A172 (cell line): ENCODE results near the gene ZKSCAN3. TPM values are rescaled to one million over a fixed set of nuclear protein-coding genes. Genes with fewer than 3 reads are reported as not detected.

Experiments
- total RNA-seq: library from RNA; depleted of rRNA; stranded (reverse); fragments of >200 nt; shearing (Covaris generic); gene quantifications from 2 replicates; pipeline ENCODE4 v1.2.3, GENCODE V29; 2014; rRNA removed

ZKSCAN3 gene
- total RNA-seq, 1 experiment from 2014 or later, result 3.7 TPM

Other genes with a start within 250 kb of the ZKSCAN3 start
- 7.7 and 9.9 TPM in 2 replicates for gene ZSCAN16, start 225.3 kb upstream of the ZKSCAN3 start, total RNA-seq
- 10.2 and 10.4 TPM in 2 replicates for gene ZKSCAN8, start 208.1 kb upstream of the ZKSCAN3 start, total RNA-seq
- gene ZSCAN9, start 124.7 kb upstream of the ZKSCAN3 start, total RNA-seq, result 14.0 and 17.0 TPM in 2 replicates
- 3.5 and 5.6 TPM in 2 replicates for gene ZKSCAN4, start 97.7 kb upstream of the ZKSCAN3 start, total RNA-seq
- not detected in 2 replicates for gene NKAPL, start 90.7 kb upstream of the ZKSCAN3 start, total RNA-seq
- gene ZSCAN26, start 82.8 kb upstream of the ZKSCAN3 start, total RNA-seq, result 16.9 and 18.7 TPM in 2 replicates
- gene PGBD1, start 68.4 kb upstream of the ZKSCAN3 start, total RNA-seq, result 9.1 and 12.0 TPM in 2 replicates
- gene ZSCAN31, start 13.8 kb upstream of the ZKSCAN3 start, total RNA-seq, result 17.4 and 24.4 TPM in 2 replicates
- 5.3 and 7.3 TPM in 2 replicates for gene ZSCAN12, start 49.8 kb downstream of the ZKSCAN3 start, total RNA-seq
- gene ZSCAN23, start 93.5 kb downstream of the ZKSCAN3 start, total RNA-seq, result 1.0 and 3.2 TPM in 2 replicates
- gene GPX6, start 165.8 kb downstream of the ZKSCAN3 start, total RNA-seq, result not detected in 2 replicates
- gene GPX5, start 175.9 kb downstream of the ZKSCAN3 start, total RNA-seq, result not detected in 2 replicates